ENCODE data around the gene PTPRN2. TPM values are rescaled to one million over a fixed set of nuclear protein-coding genes. Genes with fewer than 3 reads are reported as not detected.

PTPRN2 gene
- total and polyA plus RNA-seq, 8 donors, result 12.2 to 49.2 (median 31.8) TPM

DNA sequence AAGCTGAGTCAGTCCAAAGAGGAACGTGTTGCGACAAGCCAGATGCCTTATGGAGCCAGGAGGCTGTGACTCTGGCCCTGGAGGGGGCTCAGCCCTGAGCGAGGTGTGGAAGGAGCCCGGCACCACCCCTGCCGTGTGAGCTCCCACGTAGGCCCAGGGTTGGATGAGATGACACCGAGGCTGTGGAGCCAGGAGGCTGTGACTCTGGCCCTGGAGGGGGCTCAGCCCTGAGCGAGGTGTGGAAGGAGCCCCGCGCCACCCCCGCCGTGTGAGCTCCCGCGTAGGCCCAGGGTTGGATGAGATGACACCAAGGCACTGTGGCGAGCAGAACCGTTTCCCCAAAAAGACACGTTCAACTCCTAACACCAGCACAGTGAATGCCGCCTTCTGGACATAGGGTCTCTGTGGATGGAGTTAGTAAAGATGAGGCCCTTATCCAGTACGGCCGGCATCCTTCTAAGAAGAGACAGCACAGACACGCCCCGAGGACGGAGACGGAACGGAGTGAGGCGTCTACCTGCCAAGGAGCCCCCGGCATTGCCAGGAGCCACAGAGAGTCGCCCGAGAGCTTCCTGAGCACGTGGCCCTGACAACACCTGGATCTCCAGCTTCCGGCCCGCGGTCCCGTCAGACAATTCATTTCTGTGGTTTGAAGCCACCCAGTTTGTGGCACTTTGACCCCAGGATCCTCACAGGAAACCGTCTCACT is 778.3 kb downstream of the PTPRN2 start:
- no peaks in the 10 kb centered on the region for H3K9me3 ChIP-seq
- TF ChIP-seq, protein P1, sequence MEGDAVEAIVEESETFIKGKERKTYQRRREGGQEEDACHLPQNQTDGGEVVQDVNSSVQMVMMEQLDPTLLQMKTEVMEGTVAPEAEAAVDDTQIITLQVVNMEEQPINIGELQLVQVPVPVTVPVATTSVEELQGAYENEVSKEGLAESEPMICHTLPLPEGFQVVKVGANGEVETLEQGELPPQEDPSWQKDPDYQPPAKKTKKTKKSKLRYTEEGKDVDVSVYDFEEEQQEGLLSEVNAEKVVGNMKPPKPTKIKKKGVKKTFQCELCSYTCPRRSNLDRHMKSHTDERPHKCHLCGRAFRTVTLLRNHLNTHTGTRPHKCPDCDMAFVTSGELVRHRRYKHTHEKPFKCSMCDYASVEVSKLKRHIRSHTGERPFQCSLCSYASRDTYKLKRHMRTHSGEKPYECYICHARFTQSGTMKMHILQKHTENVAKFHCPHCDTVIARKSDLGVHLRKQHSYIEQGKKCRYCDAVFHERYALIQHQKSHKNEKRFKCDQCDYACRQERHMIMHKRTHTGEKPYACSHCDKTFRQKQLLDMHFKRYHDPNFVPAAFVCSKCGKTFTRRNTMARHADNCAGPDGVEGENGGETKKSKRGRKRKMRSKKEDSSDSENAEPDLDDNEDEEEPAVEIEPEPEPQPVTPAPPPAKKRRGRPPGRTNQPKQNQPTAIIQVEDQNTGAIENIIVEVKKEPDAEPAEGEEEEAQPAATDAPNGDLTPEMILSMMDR (IDR thresholded peaks at IDR 0.05), result no peak
- H3K27ac ChIP-seq, result no peak overlapping the region
- DNase-seq (peak in 1 of 6 donors; percentile 33), FAIRE-seq (no peak), ATAC-seq (no peak)
- no peaks in the 10 kb centered on the region for H3K27me3 ChIP-seq
- H3K4me1 ChIP-seq, result no peaks in the 10 kb centered on the region
- no peaks in the 10 kb centered on the region for H3K36me3 ChIP-seq
- H3K4me3 ChIP-seq, result no peak overlapping the region
- intact Hi-C loops (cut with DNase I), result no loop called here
- WGBS, 2 donors, result 97 to 98% methylated on average over 35 of the region's 35 CpGs

DNA sequence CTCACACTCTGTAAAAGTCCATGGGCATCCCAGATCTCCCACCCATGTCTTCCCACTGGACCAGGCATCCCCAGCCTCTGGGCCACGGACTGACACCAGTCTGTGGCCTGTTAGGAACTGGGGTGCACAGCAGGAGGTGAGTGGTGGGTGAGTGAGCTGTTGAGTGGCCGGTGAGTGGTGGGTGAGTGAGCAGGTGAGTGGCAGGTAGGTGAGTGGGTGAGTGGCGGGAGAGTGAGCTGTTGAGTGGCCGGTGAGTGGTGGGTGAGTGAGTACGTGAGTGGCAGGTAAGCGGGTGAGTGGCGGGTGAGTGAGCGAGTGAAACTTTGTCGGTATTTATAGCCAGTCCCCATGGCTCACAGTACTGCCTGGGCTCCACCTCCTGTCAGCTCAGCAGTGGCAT is 779.6 kb downstream of the PTPRN2 start:
- intact Hi-C loops (cut with DNase I), result no loop called here
- no peaks in the 10 kb centered on the region for H3K4me1 ChIP-seq
- no peak for FAIRE-seq
- no peak overlapping the region for H3K27ac ChIP-seq
- WGBS, 2 donors, result 98% methylated on average over 9 of the region's 9 CpGs
- ATAC-seq, result no peak
- DNase-seq, result peak in 1 of 6 donors; percentile 26
- H3K4me3 ChIP-seq, result no peak overlapping the region
- H3K9me3 ChIP-seq, result no peaks in the 10 kb centered on the region
- TF ChIP-seq, protein P1 (IDR thresholded peaks at IDR 0.05), result no peak
- no peaks in the 10 kb centered on the region for H3K36me3 ChIP-seq
- H3K27me3 ChIP-seq, result no peaks in the 10 kb centered on the region

DNA sequence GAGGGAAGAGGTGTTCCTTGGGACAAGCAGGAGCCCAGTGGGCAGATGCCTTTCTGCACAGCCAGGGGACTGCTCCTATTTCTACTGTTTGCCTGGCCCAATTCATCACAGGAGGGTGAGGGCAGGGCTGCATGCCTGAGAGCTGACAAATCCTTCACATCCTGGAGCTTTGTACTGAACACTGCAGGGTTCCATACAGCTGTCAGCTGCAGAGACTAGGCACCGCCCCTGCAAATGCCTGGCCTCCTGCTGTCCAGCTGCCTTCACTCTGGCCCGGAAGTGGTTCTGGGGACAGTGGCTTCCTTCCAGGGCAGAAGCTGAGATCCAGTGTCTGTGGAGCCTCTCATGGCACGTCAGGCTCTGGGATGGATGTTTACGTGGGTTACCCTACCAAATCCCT is 780.1 kb downstream of the PTPRN2 start:
- intact Hi-C loops (cut with DNase I), result no loop called here
- WGBS, 2 donors, result 86 to 91% methylated on average over 4 of the region's 4 CpGs
- no peaks in the 10 kb centered on the region for H3K4me1 ChIP-seq
- DNase-seq, result peak in 1 of 6 donors; percentile 23
- H3K4me3 ChIP-seq, result no peak overlapping the region
- no peaks in the 10 kb centered on the region for H3K36me3 ChIP-seq
- no peak for ATAC-seq
- H3K27me3 ChIP-seq, result no peaks in the 10 kb centered on the region
- H3K9me3 ChIP-seq, result no peaks in the 10 kb centered on the region
- TF ChIP-seq, protein P1 (IDR thresholded peaks at IDR 0.05), result no peak
- H3K27ac ChIP-seq, result no peak overlapping the region
- no peak for FAIRE-seq

DNA sequence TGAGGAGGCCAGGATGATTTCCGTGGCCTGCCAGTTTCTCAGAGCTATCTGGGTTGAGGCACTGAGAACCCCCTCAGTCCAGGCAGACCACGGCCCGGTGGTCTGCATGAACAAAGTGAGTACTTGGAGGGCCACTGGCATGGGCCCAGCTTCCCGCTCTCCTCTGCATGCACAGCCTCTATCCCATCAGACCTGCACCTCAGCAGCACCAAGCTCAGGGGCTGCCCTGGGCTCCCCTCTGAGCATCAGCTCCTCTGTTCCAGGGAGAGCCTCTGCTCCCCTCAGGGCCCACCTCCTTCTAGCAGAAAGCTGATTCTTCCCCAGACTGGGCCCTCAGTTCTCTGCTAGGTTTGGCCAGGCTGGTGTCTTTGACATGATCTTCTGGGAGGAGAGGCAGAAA is 780.9 kb downstream of the PTPRN2 start:
- no peaks in the 10 kb centered on the region for H3K9me3 ChIP-seq
- TF ChIP-seq, protein P1 (IDR thresholded peaks at IDR 0.05), result no peak

DNA sequence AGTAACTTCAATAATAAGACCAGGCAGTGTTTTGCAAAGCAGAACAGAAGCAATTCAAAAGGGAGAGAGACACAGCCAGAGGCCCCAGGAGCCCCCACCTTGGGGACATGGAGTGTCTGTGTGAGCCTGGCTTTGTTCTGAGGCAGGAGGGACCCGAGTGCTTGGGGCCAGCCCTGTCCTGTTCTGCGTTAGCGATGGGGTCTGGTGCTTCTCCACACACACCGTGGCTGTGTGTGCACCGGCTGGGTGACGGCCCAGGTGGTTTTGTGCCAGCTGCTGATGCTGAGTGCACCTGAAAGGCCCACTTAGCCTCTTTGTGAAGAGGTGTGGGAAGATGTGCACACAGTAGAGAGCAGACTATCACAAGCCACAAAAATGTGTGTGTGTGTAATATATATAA is 781.9 kb downstream of the PTPRN2 start:
- 74 to 83% methylated on average over 6 of the region's 6 CpGs for WGBS, 2 donors

More for the DNA sequence above, 780.9 kb downstream of the PTPRN2 start:
- H3K4me3 ChIP-seq, result no peak overlapping the region
- 70 to 81% methylated on average over 4 of the region's 4 CpGs for WGBS, 2 donors
- no peak overlapping the region for H3K27ac ChIP-seq
- peak in 1 of 6 donors; percentile 44 for DNase-seq
- H3K27me3 ChIP-seq, result no peaks in the 10 kb centered on the region
- no peaks in the 10 kb centered on the region for H3K4me1 ChIP-seq
- no peaks in the 10 kb centered on the region for H3K36me3 ChIP-seq
- no peak for ATAC-seq
- intact Hi-C loops (cut with DNase I), result no loop called here
- no peak for FAIRE-seq

More for the DNA sequence above, 781.9 kb downstream of the PTPRN2 start:
- FAIRE-seq, result no peak
- H3K27me3 ChIP-seq, result no peaks in the 10 kb centered on the region
- H3K4me3 ChIP-seq, result no peak overlapping the region
- H3K4me1 ChIP-seq, result no peaks in the 10 kb centered on the region
- DNase-seq, result peak in 1 of 6 donors; percentile 20
- intact Hi-C loops (cut with DNase I), result no loop called here
- TF ChIP-seq, protein P1 (IDR thresholded peaks at IDR 0.05), result no peak
- no peaks in the 10 kb centered on the region for H3K9me3 ChIP-seq
- ATAC-seq, result no peak
- H3K27ac ChIP-seq, result no peak overlapping the region
- H3K36me3 ChIP-seq, result no peaks in the 10 kb centered on the region
